Measurements from ENCODE around the gene ANKMY1. TPM values are rescaled to one million over a fixed set of nuclear protein-coding genes. Genes with fewer than 3 reads are reported as not detected.

ANKMY1 gene
- total and polyA plus RNA-seq, 2 experiments from 2014 or later, result 2.3 to 8.9 TPM

- no peaks in the 10 kb centered on the region for H3K9me3 Mint-ChIP-seq
- no peaks in the 10 kb centered on the region for H3K79me2 ChIP-seq (replicated peaks; ENCODE audit: insufficient read depth)
Observed at GRCh38 chr2:240462707-240463273, 95.0 kb downstream of the ANKMY1 start.

More at GRCh38 chr2:240462707-240463273, 95.0 kb downstream of the ANKMY1 start:
- H3K27ac ChIP-seq (ENCODE audit: low read depth), result no peak overlapping the region
- H3K27me3 Mint-ChIP-seq (ENCODE audit: insufficient read depth, low read depth, poor library complexity), result peaks cover 3% of the 10 kb centered on the region
- TF ChIP-seq, protein P1, sequence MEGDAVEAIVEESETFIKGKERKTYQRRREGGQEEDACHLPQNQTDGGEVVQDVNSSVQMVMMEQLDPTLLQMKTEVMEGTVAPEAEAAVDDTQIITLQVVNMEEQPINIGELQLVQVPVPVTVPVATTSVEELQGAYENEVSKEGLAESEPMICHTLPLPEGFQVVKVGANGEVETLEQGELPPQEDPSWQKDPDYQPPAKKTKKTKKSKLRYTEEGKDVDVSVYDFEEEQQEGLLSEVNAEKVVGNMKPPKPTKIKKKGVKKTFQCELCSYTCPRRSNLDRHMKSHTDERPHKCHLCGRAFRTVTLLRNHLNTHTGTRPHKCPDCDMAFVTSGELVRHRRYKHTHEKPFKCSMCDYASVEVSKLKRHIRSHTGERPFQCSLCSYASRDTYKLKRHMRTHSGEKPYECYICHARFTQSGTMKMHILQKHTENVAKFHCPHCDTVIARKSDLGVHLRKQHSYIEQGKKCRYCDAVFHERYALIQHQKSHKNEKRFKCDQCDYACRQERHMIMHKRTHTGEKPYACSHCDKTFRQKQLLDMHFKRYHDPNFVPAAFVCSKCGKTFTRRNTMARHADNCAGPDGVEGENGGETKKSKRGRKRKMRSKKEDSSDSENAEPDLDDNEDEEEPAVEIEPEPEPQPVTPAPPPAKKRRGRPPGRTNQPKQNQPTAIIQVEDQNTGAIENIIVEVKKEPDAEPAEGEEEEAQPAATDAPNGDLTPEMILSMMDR (conservative IDR thresholded peaks at IDR 0.05; ENCODE audit: low read depth in 2 of 2), result no peak
- TF ChIP-seq JUNB (IDR thresholded peaks at IDR 0.05; ENCODE audit: unreplicated experiment), result no peak
- no peak for TF ChIP-seq ZNF462 (CRISPR knock-in tag; IDR thresholded peaks at IDR 0.05)
- TF ChIP-seq ZNF331 (CRISPR knock-in tag; IDR thresholded peaks at IDR 0.05; ENCODE audit: low read depth), result no peak
- TF ChIP-seq EZH2phosphoT487 (IDR thresholded peaks at IDR 0.05; ENCODE audit: unreplicated experiment), result no peak
- no peak for TF ChIP-seq CREB1 (CRISPR knock-in tag; IDR thresholded peaks at IDR 0.05; ENCODE audit: low read depth)
- TF ChIP-seq EZH2 (IDR thresholded peaks at IDR 0.05; ENCODE audit: low read depth, unreplicated experiment), result no peak
- TF ChIP-seq ETS1 (IDR thresholded peaks at IDR 0.05), result no peak
- no peak for TF ChIP-seq REST (IDR thresholded peaks at IDR 0.05; ENCODE audit: unreplicated experiment)
- no peak for TF ChIP-seq NANOG (IDR thresholded peaks at IDR 0.05; ENCODE audit: borderline replicate concordance)
- TF ChIP-seq STAT1 (IDR thresholded peaks at IDR 0.05; ENCODE audit: unreplicated experiment), result no peak
- TF ChIP-seq POLR2AphosphoS5 (IDR thresholded peaks at IDR 0.05; ENCODE audit: low read depth), result no peak
- TF ChIP-seq ZNF114 (CRISPR knock-in tag; IDR thresholded peaks at IDR 0.05), result no peak
- peaks cover 3% of the 10 kb centered on the region; the same call in 1 of the 3 replicates for H3K36me3 Mint-ChIP-seq (ENCODE audit: low read depth)
- H4K20me1 ChIP-seq (replicated peaks; ENCODE audit: insufficient read depth), result no peaks in the 10 kb centered on the region; the same call in 1 of the 2 replicates
- peaks cover 6% of the 10 kb centered on the region; the same call in 1 of the 2 replicates for H3K4me1 ChIP-seq (ENCODE audit: insufficient read depth)
- H3K4me3 Mint-ChIP-seq, result no peak overlapping the region
- no peak overlapping the region for H3K27ac Mint-ChIP-seq
- H3K4me3 ChIP-seq, result no peak overlapping the region
- no peak for DNase-seq (ENCODE audit: low spot score)
- ATAC-seq, result no peak
- H3K4me1 Mint-ChIP-seq, result peaks cover 7% of the 10 kb centered on the region; the same call in 2 of the 3 replicates
- no peaks in the 10 kb centered on the region for H3F3A ChIP-seq (replicated peaks; ENCODE audit: low read depth)
- no peak overlapping the region for H2AFZ ChIP-seq
- H3K4me2 ChIP-seq, result no peak overlapping the region
- no peaks in the 10 kb centered on the region for H3K9me2 ChIP-seq (ENCODE audit: insufficient read depth)
- H3K27me3 ChIP-seq (ENCODE audit: insufficient read depth), result no peaks in the 10 kb centered on the region
- H3K36me3 ChIP-seq (ENCODE audit: insufficient read depth), result no peaks in the 10 kb centered on the region
